IPS DF 6.9 (cell line): ENCODE results near the gene STMP1.

Experiments
- DNase-seq: peaks from one replicate; pipeline ENCODE4 v3.0.0-alpha.2; 2013; ENCODE audit warnings: low read depth, low spot score
- H3K27ac ChIP-seq: one replicate; pipeline ENCODE4 v1.5.1; 2013; ENCODE audit warnings: low read length, control low read depth
- H3K27me3 ChIP-seq: 2 replicates; pipeline ENCODE4 v1.6.1; 2013; ENCODE audit warnings: mild to moderate bottlenecking, low read length; ENCODE audit not compliant: control insufficient read depth, insufficient read depth
- H3K36me3 ChIP-seq: 2 replicates; pipeline ENCODE4 v1.6.1; 2013; ENCODE audit warnings: low read length; ENCODE audit not compliant: control insufficient read depth, insufficient read depth
- H3K4me1 ChIP-seq: 2 replicates; pipeline ENCODE4 v1.6.1; 2013; ENCODE audit warnings: low read length; ENCODE audit not compliant: control insufficient read depth, insufficient read depth
- H3K4me3 ChIP-seq: 2 replicates; pipeline ENCODE4 v1.5.1; 2013; ENCODE audit warnings: mild to moderate bottlenecking, low read length
- H3K9me3 ChIP-seq: 2 replicates; pipeline ENCODE4 v1.6.1; 2013; ENCODE audit warnings: low read length, inconsistent platforms; ENCODE audit not compliant: control insufficient read depth, insufficient read depth
- WGBS: extraction: QIAGEN DNeasy Blood & Tissue Kit; methylation state at CpG from one replicate; pipeline ENCODE4 v1.1.7; 2013; ENCODE audit warnings: mixed read lengths, missing lambda C conversion rate; ENCODE audit not compliant: insufficient read length, insufficient coverage; 5-methylcytosine and 5-hydroxymethylcytosine counted together

Gene STMP1

DNA sequence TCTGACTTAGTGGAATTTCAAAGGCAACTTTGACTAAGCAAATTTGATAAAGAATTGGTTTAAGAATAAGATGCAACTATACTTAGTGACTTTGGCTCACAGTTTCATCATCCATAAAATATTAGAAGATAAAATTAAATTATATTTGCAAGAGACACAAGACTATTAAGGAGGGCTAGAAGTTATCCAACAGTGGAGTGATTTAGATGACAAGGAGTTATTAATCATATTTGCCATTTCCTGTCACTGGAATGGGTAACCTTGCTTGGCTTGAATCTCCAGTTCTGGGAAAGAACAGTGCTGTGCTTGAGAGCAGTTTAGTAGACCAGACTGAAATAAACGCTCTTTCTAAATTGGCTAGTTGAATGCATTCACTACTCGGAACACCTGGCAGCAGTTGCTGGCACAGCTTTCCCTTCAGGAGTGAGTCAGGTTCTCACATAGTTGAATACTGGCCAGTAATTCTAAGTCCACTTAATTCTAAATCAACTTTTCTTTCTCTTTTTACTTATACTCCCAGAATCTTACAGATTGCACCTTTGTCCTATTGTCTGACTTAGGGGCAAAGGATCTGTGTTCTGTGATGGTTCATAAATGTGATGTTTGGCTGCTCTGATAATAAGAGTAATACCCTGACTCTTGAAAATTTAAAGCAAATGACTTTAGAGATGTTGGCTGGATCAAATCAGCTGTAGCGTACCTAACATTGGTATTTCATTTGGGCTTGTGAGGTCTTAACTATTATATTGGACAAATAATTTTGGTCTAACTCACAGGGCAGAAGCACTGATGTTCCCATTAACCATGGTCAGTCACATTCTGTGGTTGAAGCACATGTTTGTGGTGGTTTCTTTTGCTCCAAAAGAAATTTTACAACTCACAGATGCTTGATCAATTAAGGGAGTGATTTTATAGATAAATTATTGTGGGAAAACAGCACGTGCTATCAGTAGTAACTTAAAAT, 16.6 kb downstream of the STMP1 start:
- Histone ChIP-seq H3K27ac (no peak overlapping the region), H3K27me3 (no peaks in the 10 kb centered on the region), H3K4me1 (no peaks in the 10 kb centered on the region), H3K9me3 (no peaks in the 10 kb centered on the region), H3K36me3 (peaks cover 2% of the 10 kb centered on the region; the same call in 1 of the 2 replicates), H3K4me3 (no peak overlapping the region)
- no CpG with 5 or more reads among the region's 4 CpGs for WGBS
- DNase-seq: no peak

DNA sequence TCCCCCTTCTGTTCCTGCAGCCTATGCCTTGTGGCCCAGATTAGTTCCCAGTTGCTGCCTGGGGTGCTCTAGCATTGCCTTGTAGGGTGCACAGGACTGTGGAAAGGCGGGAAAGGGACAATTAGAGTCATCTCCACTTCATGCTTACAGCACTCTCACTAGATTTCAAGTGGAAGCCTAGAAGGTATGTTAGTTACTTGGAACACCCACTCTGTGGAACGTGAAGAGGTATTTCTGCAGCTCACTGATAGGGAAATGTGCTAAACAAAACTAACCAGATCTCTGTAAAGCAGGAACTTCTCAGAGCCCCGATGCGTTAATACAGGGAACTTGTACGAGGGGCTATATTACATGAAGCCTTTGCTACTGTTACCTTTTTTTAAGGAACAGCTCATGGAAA, 19.4 kb downstream of the STMP1 start:
- Histone ChIP-seq H3K27ac (no peak overlapping the region), H3K9me3 (no peaks in the 10 kb centered on the region), H3K36me3 (peaks cover under 1% of the 10 kb centered on the region; the same call in 1 of the 2 replicates), H3K4me1 (no peaks in the 10 kb centered on the region), H3K27me3 (no peaks in the 10 kb centered on the region), H3K4me3 (no peak overlapping the region)
- DNase-seq: no peak
- no CpG with 5 or more reads among the region's 5 CpGs for WGBS

DNA sequence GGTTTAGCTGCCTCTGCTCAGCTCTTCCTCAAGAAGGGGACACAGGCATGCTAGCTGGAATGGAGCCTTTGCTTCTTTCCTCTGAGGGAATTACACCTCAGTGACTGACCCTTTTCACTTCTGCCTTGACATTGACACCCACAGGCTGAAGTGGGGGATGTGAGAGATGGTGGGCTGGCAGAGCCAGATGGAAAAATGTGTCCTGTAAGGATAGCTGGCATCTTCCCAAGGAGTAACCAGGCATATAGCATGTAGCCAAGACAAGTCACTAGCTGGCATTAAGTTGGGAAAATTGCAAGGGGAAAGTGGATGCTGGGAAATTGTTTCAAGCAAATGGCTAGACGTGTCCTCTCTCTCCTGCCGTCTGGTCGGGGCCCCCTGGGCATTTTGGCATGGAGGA, 19.9 kb downstream of the STMP1 start:
- Histone ChIP-seq H3K27me3 (no peaks in the 10 kb centered on the region), H3K36me3 (no peaks in the 10 kb centered on the region), H3K27ac (no peak overlapping the region), H3K9me3 (no peaks in the 10 kb centered on the region), H3K4me3 (no peak overlapping the region), H3K4me1 (no peaks in the 10 kb centered on the region)
- no CpG with 5 or more reads among the region's 3 CpGs for WGBS
- DNase-seq: no peak

DNA sequence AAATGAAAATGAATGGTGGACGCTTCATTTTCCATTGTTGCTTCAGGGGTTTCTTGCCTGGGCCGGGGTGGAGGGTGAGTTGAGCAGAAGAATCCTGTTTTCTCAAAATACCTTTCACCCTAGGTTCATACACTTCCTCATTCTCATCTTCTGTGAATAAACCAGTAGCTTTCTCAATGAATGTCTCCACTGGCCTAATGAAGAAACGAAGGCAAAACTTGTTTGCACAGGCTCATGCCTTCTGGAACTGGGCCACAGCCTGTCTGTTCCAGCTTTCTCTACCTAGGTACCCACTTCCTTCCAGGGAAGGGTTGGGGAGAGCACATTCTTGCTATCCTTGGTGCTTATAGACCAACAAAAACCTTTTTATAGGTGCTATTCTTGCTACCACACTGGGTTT, 21.3 kb downstream of the STMP1 start:
- Histone ChIP-seq H3K27ac (no peak overlapping the region), H3K4me1 (no peaks in the 10 kb centered on the region), H3K9me3 (no peaks in the 10 kb centered on the region), H3K4me3 (no peak overlapping the region), H3K27me3 (no peaks in the 10 kb centered on the region), H3K36me3 (no peaks in the 10 kb centered on the region)
- no peak for DNase-seq
- WGBS: no CpG with 5 or more reads among the region's 3 CpGs

DNA sequence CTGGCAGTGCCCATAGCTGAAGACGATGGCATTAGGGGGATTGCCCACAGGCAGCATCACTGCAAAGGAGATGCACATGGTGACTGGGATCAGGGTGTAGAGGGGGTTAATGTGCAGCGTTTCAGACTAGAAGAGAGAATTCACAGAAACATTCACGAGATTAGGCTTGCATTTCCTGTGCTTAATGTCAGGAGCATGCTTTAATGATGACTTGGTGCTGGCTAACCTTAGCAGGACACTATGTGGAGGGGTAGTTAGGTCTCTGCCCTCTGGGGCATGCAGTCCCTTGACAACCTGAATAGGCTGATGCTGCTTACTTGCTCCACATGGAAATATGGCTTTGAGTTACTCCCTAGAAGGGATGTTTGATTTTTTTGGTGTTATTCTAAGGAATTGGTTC, 21.8 kb downstream of the STMP1 start:
- Histone ChIP-seq H3K4me3 (no peak overlapping the region), H3K4me1 (no peaks in the 10 kb centered on the region), H3K27me3 (no peaks in the 10 kb centered on the region), H3K36me3 (no peaks in the 10 kb centered on the region), H3K27ac (no peak overlapping the region), H3K9me3 (no peaks in the 10 kb centered on the region)
- no peak for DNase-seq
- WGBS: no CpG with 5 or more reads among the region's 3 CpGs

DNA sequence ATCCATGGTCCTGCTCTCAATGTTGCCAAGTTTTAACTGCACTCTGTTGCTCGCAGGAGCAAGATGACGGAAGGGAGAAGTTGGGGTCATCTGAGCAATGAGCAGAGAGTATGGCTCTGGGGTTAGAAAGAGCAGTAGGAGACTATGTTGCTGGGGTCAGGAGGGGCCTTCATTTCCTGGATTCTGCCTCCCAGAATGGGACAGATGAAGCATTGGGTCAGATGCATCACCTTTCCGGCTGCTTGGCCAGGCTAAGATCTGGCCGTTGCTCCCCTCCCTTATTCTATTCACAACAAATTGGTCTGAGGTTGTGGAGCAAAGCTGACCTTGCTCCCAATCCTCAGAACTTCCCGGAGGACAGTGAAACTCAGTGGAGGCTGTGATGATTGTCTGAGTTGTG, 22.4 kb downstream of the STMP1 start:
- Histone ChIP-seq H3K4me3 (no peak overlapping the region), H3K27ac (no peak overlapping the region), H3K27me3 (no peaks in the 10 kb centered on the region), H3K9me3 (no peaks in the 10 kb centered on the region), H3K4me1 (no peaks in the 10 kb centered on the region), H3K36me3 (no peaks in the 10 kb centered on the region)
- no CpG with 5 or more reads among the region's 5 CpGs for WGBS
- DNase-seq: no peak

DNA sequence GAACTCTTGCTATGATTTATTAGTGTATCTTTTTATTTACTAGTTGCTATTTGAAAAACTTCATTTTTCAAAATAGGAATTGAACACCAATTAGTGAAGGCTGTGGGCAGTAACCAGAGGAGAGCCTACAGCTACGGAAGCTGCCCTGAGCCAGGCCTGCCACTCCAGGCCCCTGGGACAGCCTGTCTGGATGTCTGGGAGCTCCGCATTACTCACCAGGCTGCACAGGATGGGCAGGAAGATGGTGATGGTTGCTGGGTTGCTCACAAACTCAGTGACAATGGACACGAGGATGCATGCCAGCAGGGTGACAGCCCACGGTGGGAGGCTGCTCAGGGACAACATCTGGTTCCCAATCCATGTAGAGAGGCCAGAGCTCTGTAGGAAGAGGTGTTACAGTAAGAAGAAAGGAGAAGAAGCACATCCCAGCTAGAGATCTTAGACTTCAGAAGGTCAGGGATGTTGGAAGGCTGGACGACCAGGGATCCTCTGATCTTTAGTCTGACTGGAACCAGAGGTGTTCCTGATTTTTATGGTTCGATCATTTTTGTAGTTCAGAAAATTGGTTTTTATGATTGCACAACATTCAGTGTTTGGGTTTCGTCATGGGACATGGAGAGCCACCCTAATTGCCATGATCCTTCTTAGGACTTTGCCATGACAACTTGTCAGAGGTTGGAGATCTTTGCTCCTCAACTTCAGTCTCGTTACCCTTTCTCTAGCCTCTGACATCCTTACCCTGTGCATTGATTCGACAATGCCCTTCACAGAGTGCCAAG, 23.2 kb downstream of the STMP1 start:
- Histone ChIP-seq H3K9me3 (no peaks in the 10 kb centered on the region), H3K27ac (no peak overlapping the region), H3K4me3 (no peak overlapping the region), H3K4me1 (no peaks in the 10 kb centered on the region), H3K36me3 (no peaks in the 10 kb centered on the region), H3K27me3 (no peaks in the 10 kb centered on the region)
- WGBS: no CpG with 5 or more reads among the region's 9 CpGs
- no peak for DNase-seq

DNA sequence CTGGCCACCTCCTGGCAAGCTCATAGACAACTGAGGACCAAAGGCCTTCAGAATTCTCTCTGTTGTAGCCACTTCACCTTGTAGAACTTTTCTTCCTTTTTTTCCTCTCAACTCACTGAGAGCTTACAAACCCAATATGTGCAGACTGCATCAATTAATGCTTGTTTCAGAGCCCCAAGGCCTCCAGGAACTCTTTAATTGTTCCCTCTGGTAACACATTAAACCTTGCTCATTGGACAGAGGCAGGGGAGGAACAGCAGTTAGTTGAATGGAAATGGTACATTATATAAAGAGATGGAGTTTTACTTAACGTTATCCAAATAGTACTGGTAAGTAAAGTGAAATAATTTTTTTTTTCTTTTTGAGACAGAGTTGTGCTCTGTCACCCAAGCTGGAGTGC, 25.2 kb downstream of the STMP1 start:
- Histone ChIP-seq H3K4me3 (no peak overlapping the region), H3K9me3 (no peaks in the 10 kb centered on the region), H3K27ac (no peak overlapping the region), H3K27me3 (no peaks in the 10 kb centered on the region), H3K4me1 (no peaks in the 10 kb centered on the region), H3K36me3 (no peaks in the 10 kb centered on the region)
- no CpG with 5 or more reads among the region's 1 CpG for WGBS
- DNase-seq: no peak

DNA sequence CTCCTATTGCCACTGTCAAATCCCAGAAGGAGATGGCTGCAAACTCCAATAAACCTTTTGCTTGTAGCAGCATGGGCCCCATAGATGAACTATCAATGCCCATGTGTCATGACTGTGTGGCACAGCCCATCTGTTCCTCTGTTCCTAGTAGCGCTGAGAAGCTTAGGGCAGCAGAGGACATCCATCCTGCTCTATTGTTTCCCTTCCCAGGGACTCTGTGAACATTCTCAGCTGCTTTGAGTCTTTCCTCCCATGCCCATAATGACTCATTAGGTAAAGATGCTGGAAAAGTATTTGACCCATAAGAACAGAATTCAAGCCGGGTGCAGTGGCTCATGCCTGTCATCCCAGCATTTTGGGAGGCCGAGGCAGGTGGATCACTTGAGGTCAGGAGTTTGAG, 28.3 kb downstream of the STMP1 start:
- WGBS: no CpG with 5 or more reads among the region's 3 CpGs
- DNase-seq: no peak
- Histone ChIP-seq H3K4me3 (no peak overlapping the region), H3K4me1 (no peaks in the 10 kb centered on the region), H3K27ac (no peak overlapping the region), H3K36me3 (no peaks in the 10 kb centered on the region), H3K27me3 (no peaks in the 10 kb centered on the region), H3K9me3 (no peaks in the 10 kb centered on the region)

DNA sequence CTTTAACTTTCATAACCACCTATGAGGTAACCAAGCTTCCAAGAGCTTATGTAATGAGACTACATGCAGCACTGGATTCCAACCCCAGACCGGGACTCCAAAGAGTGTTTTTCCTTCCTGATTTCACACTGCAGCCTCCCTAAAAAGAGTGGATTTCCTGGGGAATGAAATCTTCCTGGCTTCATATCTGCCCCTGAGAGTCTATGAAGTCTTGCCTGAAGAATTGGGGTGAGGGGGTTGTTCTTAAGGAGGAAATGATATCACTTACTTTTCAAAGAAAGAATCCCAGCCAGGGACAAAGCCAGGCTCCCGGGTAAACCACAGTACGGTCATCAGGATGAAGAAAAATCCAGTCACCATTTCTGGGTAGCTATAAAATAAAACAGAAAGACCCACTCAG, 29.7 kb downstream of the STMP1 start:
- DNase-seq: no peak
- Histone ChIP-seq H3K4me3 (no peak overlapping the region), H3K9me3 (no peaks in the 10 kb centered on the region), H3K27me3 (no peaks in the 10 kb centered on the region), H3K27ac (no peak overlapping the region), H3K36me3 (no peaks in the 10 kb centered on the region), H3K4me1 (no peaks in the 10 kb centered on the region)
- WGBS: no CpG with 5 or more reads among the region's 3 CpGs
